HuH-7 (cell line): ENCODE data around the gene TRIM13.

Experiments used
- DNase-seq: peaks from one replicate; pipeline ENCODE4 v3.0.0; 2011; ENCODE audit warnings: low spot score

The TRIM13 gene

DNA sequence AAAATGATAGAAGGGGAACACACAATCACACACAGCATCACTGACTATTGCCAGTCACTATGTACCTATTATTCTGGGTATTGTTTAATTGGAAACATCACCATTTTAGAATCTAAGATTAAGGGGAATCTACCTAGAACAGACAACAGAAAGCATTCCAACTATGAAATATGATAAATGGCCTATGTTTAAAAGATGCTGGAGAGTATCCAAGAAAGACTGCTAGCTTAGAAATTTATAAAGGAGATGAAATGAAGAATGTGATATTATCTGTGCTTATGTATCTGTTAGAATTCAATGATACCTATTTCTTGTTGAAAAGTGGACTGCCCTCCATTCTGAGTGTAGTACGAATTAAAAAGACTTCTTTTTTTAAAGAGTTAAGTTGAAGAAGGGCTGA is 68.9 kb downstream of the TRIM13 start:
- DNase-seq, result no peak
